WTC11 (cell line): ENCODE measurements around the gene KIDINS220. TPM values are rescaled to one million over a fixed set of nuclear protein-coding genes. Genes with fewer than 3 reads are reported as not detected.

ENCODE experiments used
- total RNA-seq: library from RNA; stranded (reverse); gene quantifications from 3 replicates; pipeline ENCODE4 v1.2.3, GENCODE V29; 2021

The KIDINS220 gene
- total RNA-seq, 1 experiment from 2014 or later, result 23.9 TPM

Other genes starting within 250 kb of the KIDINS220 start
- 38.6 to 55.0 TPM (median 47.0 TPM) in 3 replicates for gene ID2, start 155.6 kb downstream of the KIDINS220 start, total RNA-seq
- gene MBOAT2, start 166.1 kb upstream of the KIDINS220 start, total RNA-seq, result 19.2 to 24.7 TPM (median 22.5 TPM) in 3 replicates